ENCODE data around the gene SORBS1. TPM values are rescaled to one million over a fixed set of nuclear protein-coding genes. Genes with fewer than 3 reads are reported as not detected.

SORBS1 gene
- total and polyA plus RNA-seq, 2 of the 13 experiments (the other 11 are each of a cell fraction or from before 2014, with no cell fraction given), result 16.8 to 39.8 TPM

DNA sequence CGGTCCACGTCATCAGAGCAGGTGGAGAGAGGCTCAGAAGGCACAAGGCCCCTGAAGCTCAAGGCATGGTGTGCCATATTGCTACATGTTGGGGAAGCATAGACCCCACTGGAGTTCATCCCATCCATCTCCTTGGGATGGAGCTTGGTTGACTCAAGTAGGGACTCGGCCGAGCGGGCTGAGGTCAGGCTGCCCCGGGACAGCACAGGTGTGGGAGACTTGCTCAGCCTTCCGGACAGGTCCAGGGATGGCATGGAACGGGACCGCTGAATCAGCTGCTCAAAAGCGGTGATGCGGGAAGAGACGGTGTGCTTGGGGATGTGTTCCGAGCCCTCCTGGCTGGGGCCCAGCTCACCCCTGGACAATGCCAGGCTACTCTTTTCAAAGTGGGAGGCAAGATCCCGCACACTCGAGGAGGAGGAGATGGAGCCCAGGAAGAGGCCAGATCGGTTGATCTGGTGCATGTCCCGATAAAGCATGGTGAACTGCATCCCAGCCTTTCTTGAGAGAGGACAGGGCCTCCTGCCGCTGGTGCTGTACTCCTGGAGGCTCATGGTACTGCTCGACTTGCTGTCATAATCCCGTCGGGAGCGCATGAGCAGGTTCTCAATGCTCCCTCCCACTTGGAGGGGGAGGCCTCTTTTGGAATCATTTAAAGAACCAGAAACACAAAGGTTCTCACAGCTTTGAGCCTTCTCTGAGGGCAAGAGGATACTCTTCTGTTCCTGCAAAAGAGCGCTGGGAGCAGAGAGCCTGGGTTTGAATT, 204.8 kb downstream of the SORBS1 start:
- ATAC-seq, result no peak
- intact Hi-C loops (cut with micrococcal nuclease; ENCODE audit: unreplicated experiment), result no loop called here
- WGBS (ENCODE audit: low lambda C conversion rate), result 98% methylated on average over 17 of the region's 23 CpGs
- no peaks in the 10 kb centered on the region for H3K9me3 ChIP-seq (ENCODE audit: low read length)
- DNase-seq (ENCODE audit: low spot score), result no peak
- H3K9ac ChIP-seq (ENCODE audit: insufficient read depth, low read depth, low read length), result no peak overlapping the region
- H3K27ac ChIP-seq (ENCODE audit: extremely low read length, insufficient read depth, low read length), result no peak overlapping the region
- POLR2A ChIA-PET, result interaction anchor here (0.7 kb wide), 1 partner anchor 205 kb away, joined by 3 read pairs; the partner anchor contains the start of gene SORBS1
- in situ Hi-C loops (cut with HindIII; ENCODE audit: extremely low pct_ligation_motif_present, low pct_unique_long_range_greater_than_20kb), result no loop called here
- BruUV-seq (replicated peaks), result no TSS peak
- peaks cover 40% of the 10 kb centered on the region for H3K4me1 ChIP-seq (ENCODE audit: insufficient read depth, low read length)
- H2AFZ ChIP-seq (ENCODE audit: low read length), result no peak overlapping the region
- H3K4me3 ChIP-seq (replicated peaks in 1 of 3; ENCODE audit: insufficient read depth in 1 of 3, low read depth in 2 of 3, low read length in 3 of 3), result no peak overlapping the region
- no peaks in the 10 kb centered on the region for H3K79me2 ChIP-seq (ENCODE audit: insufficient read depth, low read length)
- CTCF ChIA-PET (ENCODE audit: low intra/inter-chr PET ratio, low total read pairs), result no interaction called here
- H3K27me3 ChIP-seq (ENCODE audit: control insufficient read depth in 1 of 2, insufficient read depth in 2 of 2, low read length in 2 of 2), result no peaks in the 10 kb centered on the region
- FAIRE-seq, result no peak
- no peak overlapping the region for H3K4me2 ChIP-seq (ENCODE audit: low read depth, low read length)
- no peaks in the 10 kb centered on the region for H4K20me1 ChIP-seq (ENCODE audit: insufficient read depth, low read length)
- peaks cover 22 to 44% of the 10 kb centered on the region in 2 experiments; a peak in 4 of 5 replicates for H3K36me3 ChIP-seq (replicated peaks in 1 of 2; ENCODE audit: control insufficient read depth in 1 of 2, insufficient read depth in 2 of 2, low read length in 2 of 2)
- TF ChIP-seq, protein P1, sequence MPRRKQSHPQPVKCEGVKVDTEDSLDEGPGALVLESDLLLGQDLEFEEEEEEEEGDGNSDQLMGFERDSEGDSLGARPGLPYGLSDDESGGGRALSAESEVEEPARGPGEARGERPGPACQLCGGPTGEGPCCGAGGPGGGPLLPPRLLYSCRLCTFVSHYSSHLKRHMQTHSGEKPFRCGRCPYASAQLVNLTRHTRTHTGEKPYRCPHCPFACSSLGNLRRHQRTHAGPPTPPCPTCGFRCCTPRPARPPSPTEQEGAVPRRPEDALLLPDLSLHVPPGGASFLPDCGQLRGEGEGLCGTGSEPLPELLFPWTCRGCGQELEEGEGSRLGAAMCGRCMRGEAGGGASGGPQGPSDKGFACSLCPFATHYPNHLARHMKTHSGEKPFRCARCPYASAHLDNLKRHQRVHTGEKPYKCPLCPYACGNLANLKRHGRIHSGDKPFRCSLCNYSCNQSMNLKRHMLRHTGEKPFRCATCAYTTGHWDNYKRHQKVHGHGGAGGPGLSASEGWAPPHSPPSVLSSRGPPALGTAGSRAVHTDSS (CRISPR knock-in tag; conservative IDR thresholded peaks at IDR 0.05), result no peak
- TF ChIP-seq, protein P2, sequence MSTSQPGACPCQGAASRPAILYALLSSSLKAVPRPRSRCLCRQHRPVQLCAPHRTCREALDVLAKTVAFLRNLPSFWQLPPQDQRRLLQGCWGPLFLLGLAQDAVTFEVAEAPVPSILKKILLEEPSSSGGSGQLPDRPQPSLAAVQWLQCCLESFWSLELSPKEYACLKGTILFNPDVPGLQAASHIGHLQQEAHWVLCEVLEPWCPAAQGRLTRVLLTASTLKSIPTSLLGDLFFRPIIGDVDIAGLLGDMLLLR (CRISPR knock-in tag; IDR thresholded peaks at IDR 0.05), result no peak
- TF ChIP-seq, protein P3, sequence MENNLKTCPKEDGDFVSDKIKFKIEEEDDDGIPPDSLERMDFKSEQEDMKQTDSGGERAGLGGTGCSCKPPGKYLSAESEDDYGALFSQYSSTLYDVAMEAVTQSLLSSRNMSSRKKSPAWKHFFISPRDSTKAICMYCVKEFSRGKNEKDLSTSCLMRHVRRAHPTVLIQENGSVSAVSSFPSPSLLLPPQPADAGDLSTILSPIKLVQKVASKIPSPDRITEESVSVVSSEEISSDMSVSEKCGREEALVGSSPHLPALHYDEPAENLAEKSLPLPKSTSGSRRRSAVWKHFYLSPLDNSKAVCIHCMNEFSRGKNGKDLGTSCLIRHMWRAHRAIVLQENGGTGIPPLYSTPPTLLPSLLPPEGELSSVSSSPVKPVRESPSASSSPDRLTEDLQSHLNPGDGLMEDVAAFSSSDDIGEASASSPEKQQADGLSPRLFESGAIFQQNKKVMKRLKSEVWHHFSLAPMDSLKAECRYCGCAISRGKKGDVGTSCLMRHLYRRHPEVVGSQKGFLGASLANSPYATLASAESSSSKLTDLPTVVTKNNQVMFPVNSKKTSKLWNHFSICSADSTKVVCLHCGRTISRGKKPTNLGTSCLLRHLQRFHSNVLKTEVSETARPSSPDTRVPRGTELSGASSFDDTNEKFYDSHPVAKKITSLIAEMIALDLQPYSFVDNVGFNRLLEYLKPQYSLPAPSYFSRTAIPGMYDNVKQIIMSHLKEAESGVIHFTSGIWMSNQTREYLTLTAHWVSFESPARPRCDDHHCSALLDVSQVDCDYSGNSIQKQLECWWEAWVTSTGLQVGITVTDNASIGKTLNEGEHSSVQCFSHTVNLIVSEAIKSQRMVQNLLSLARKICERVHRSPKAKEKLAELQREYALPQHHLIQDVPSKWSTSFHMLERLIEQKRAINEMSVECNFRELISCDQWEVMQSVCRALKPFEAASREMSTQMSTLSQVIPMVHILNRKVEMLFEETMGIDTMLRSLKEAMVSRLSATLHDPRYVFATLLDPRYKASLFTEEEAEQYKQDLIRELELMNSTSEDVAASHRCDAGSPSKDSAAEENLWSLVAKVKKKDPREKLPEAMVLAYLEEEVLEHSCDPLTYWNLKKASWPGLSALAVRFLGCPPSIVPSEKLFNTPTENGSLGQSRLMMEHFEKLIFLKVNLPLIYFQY (CRISPR knock-in tag; IDR thresholded peaks at IDR 0.05; ENCODE audit: borderline replicate concordance), result no peak
- TF ChIP-seq SAP130 (CRISPR knock-in tag; IDR thresholded peaks at IDR 0.05; ENCODE audit: low read depth) (no peak), ATM (IDR thresholded peaks at IDR 0.05; ENCODE audit: borderline replicate concordance) (no peak), ZNF335 (CRISPR knock-in tag; IDR thresholded peaks at IDR 0.05) (no peak), KLF12 (CRISPR knock-in tag; IDR thresholded peaks at IDR 0.05; ENCODE audit: borderline replicate concordance) (no peak), SKI (IDR thresholded peaks at IDR 0.05; ENCODE audit: partially characterized antibody) (no peak), ELF4 (CRISPR knock-in tag; IDR thresholded peaks at IDR 0.05; ENCODE audit: borderline replicate concordance) (no peak), ZNF282 (IDR thresholded peaks at IDR 0.05; ENCODE audit: partially characterized antibody) (no peak), RFX5 (IDR thresholded peaks at IDR 0.05; ENCODE audit: low read depth, low read length) (no peak), ZMAT3 (CRISPR knock-in tag; conservative IDR thresholded peaks at IDR 0.05) (no peak)
- TF ChIP-seq, protein P4, sequence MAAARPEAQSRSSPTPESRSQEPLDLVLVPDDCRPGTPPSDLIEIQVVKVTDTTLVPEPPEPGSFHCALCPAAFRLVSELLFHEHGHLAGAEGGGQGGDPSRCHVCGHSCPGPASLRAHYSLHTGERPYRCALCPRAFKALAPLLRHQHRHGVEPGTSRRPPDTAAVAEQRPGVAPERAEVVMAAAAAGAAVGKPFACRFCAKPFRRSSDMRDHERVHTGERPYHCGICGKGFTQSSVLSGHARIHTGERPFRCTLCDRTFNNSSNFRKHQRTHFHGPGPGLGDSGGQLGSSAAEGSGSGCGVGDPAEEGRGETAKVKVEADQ (CRISPR knock-in tag; IDR thresholded peaks at IDR 0.05; ENCODE audit: borderline replicate concordance), result no peak
- TF ChIP-seq, protein P5, sequence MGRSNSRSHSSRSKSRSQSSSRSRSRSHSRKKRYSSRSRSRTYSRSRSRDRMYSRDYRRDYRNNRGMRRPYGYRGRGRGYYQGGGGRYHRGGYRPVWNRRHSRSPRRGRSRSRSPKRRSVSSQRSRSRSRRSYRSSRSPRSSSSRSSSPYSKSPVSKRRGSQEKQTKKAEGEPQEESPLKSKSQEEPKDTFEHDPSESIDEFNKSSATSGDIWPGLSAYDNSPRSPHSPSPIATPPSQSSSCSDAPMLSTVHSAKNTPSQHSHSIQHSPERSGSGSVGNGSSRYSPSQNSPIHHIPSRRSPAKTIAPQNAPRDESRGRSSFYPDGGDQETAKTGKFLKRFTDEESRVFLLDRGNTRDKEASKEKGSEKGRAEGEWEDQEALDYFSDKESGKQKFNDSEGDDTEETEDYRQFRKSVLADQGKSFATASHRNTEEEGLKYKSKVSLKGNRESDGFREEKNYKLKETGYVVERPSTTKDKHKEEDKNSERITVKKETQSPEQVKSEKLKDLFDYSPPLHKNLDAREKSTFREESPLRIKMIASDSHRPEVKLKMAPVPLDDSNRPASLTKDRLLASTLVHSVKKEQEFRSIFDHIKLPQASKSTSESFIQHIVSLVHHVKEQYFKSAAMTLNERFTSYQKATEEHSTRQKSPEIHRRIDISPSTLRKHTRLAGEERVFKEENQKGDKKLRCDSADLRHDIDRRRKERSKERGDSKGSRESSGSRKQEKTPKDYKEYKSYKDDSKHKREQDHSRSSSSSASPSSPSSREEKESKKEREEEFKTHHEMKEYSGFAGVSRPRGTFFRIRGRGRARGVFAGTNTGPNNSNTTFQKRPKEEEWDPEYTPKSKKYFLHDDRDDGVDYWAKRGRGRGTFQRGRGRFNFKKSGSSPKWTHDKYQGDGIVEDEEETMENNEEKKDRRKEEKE (IDR thresholded peaks at IDR 0.05), result no peak
